Neural cell (in vitro differentiated cells): Measurements from ENCODE around the gene SAPCD1. TPM values are rescaled to one million over a fixed set of nuclear protein-coding genes. Genes with fewer than 3 reads are reported as not detected.

ENCODE experiments used
- H2AFZ ChIP-seq: fragments of 200-600, 300-800 bp; sonication (generic), shearing (Covaris generic); 2 replicates; pipeline ENCODE4 v1.6.0; 2014; ENCODE audit warnings: low read depth, mild to moderate bottlenecking, antibody characterized with exemption, low read length, moderate library complexity
- H3F3A ChIP-seq: fragments of 200-600 bp; shearing (Covaris generic); 2 replicates; pipeline ENCODE4 v1.6.1; 2016; ENCODE audit warnings: mild to moderate bottlenecking, moderate library complexity, mixed read lengths, antibody characterized with exemption, low read length; ENCODE audit not compliant: insufficient read depth, poor library complexity, severe bottlenecking
- H3K27ac ChIP-seq: fragments of 200-600, 300-800 bp; sonication (generic), shearing (Covaris generic); 2 replicates; pipeline ENCODE4 v1.5.1; 2014; ENCODE audit warnings: mild to moderate bottlenecking, low read length, moderate library complexity
- H3K27me3 ChIP-seq: fragments of 300-800, 200-600 bp; sonication (generic), shearing (Covaris generic); 2 replicates; pipeline ENCODE4 v1.6.0; 2014; ENCODE audit warnings: mild to moderate bottlenecking, low read depth, low read length, moderate library complexity; ENCODE audit not compliant: insufficient read depth
- H3K36me3 ChIP-seq: fragments of 300-800, 200-600 bp; sonication (generic), shearing (Covaris generic); 2 replicates; pipeline ENCODE4 v1.5.1; 2014; ENCODE audit warnings: mild to moderate bottlenecking, antibody characterized with exemption, low read length, moderate library complexity; ENCODE audit not compliant: insufficient read depth
- H3K4me2 ChIP-seq: fragments of 300-800, 200-600 bp; sonication (generic), shearing (Covaris generic); 2 replicates; pipeline ENCODE4 v1.6.0; 2014; ENCODE audit warnings: mild to moderate bottlenecking, low read length
- H3K4me3 ChIP-seq: fragments of 300-800, 200-600 bp; sonication (generic), shearing (Covaris generic); 2 replicates; pipeline ENCODE4 v1.5.1; 2014; ENCODE audit warnings: mild to moderate bottlenecking, low read length, moderate library complexity
- H3K79me2 ChIP-seq: fragments of 200-600 bp; shearing (Covaris generic); replicated peaks from 2 replicates; pipeline ENCODE4 v1.6.0; 2014; ENCODE audit warnings: mild to moderate bottlenecking, low read length, moderate library complexity; ENCODE audit not compliant: insufficient read depth
- H3K9ac ChIP-seq: fragments of 300-800, 200-600 bp; sonication (generic), shearing (Covaris generic); 2 replicates; pipeline ENCODE4 v1.6.1; 2016; ENCODE audit warnings: mild to moderate bottlenecking, low read length, mixed read lengths
- H3K9me2 ChIP-seq: fragments of 200-600 bp; shearing (Covaris generic); 2 replicates; pipeline ENCODE4 v1.6.1; 2016; ENCODE audit warnings: mild to moderate bottlenecking, low read length, mixed read lengths; ENCODE audit not compliant: insufficient read depth
- H3K9me3 ChIP-seq: fragments of 200-600, 300-800 bp; sonication (generic), shearing (Covaris generic); 2 replicates; pipeline ENCODE4 v1.6.1; 2016; ENCODE audit warnings: mild to moderate bottlenecking, mixed run types, low read length, moderate library complexity, mixed read lengths
- H4K20me1 ChIP-seq: fragments of 200-600 bp; shearing (Covaris generic); 2 replicates; pipeline ENCODE4 v1.6.1; 2016; ENCODE audit warnings: mild to moderate bottlenecking, mixed run types; ENCODE audit not compliant: insufficient read depth
- EP300 ChIP-seq: fragments of 450-650 bp; conservative IDR thresholded peaks from 2 replicates; pipeline ENCODE4 v1.6.1; 2014; ENCODE audit warnings: antibody characterized with exemption, mild to moderate bottlenecking, moderate library complexity; ENCODE audit not compliant: poor library complexity, severe bottlenecking
- EZH2 ChIP-seq: fragments of 200-600, 300-800 bp; shearing (Covaris generic), sonication (generic); IDR thresholded peaks from 2 replicates; pipeline ENCODE4 v1.6.1; 2014; ENCODE audit warnings: antibody characterized with exemption, low read length, borderline replicate concordance, mild to moderate bottlenecking; ENCODE audit not compliant: insufficient read depth, poor library complexity, severe bottlenecking
- MXI1 ChIP-seq: fragments of 450-650 bp; conservative IDR thresholded peaks from 2 replicates; pipeline ENCODE4 v1.6.1; 2014; ENCODE audit warnings: antibody characterized with exemption, mild to moderate bottlenecking; ENCODE audit not compliant: poor library complexity, severe bottlenecking
- POLR2AphosphoS5 ChIP-seq: IDR thresholded peaks from 2 replicates; pipeline ENCODE4 v1.6.1; 2012
- RAD21 ChIP-seq: fragments of 450-650 bp; conservative IDR thresholded peaks from 2 replicates; pipeline ENCODE4 v1.6.1; 2014; ENCODE audit warnings: antibody characterized with exemption, mild to moderate bottlenecking, moderate library complexity
- SMC3 ChIP-seq: fragments of 450-650 bp; conservative IDR thresholded peaks from 2 replicates; pipeline ENCODE4 v1.6.1; 2014; ENCODE audit warnings: antibody characterized with exemption, mild to moderate bottlenecking, moderate library complexity; ENCODE audit not compliant: poor library complexity
- TAF1 ChIP-seq: IDR thresholded peaks from 2 replicates; pipeline ENCODE4 v1.6.1; 2012; ENCODE audit warnings: low read depth
- polyA plus RNA-seq: library from polyadenylated mRNA; depleted of rRNA; stranded (reverse); fragments of >200 nt; gene quantifications from 2 replicates; pipeline ENCODE4 v1.2.3, GENCODE V29; 2014
- TF ChIP-seq, protein P1 (sequence below): IDR thresholded peaks from 2 replicates; pipeline ENCODE4 v1.6.1; 2012; ENCODE audit warnings: borderline replicate concordance
- TF ChIP-seq, protein P2 (sequence below): fragments of 450-650 bp; IDR thresholded peaks from 2 replicates; pipeline ENCODE4 v1.5.1; 2014; ENCODE audit warnings: antibody characterized with exemption, mild to moderate bottlenecking, moderate library complexity; ENCODE audit not compliant: poor library complexity, severe bottlenecking

The SAPCD1 gene
- polyA plus RNA-seq, 1 donor from 2014 or later = not detected

DNA sequence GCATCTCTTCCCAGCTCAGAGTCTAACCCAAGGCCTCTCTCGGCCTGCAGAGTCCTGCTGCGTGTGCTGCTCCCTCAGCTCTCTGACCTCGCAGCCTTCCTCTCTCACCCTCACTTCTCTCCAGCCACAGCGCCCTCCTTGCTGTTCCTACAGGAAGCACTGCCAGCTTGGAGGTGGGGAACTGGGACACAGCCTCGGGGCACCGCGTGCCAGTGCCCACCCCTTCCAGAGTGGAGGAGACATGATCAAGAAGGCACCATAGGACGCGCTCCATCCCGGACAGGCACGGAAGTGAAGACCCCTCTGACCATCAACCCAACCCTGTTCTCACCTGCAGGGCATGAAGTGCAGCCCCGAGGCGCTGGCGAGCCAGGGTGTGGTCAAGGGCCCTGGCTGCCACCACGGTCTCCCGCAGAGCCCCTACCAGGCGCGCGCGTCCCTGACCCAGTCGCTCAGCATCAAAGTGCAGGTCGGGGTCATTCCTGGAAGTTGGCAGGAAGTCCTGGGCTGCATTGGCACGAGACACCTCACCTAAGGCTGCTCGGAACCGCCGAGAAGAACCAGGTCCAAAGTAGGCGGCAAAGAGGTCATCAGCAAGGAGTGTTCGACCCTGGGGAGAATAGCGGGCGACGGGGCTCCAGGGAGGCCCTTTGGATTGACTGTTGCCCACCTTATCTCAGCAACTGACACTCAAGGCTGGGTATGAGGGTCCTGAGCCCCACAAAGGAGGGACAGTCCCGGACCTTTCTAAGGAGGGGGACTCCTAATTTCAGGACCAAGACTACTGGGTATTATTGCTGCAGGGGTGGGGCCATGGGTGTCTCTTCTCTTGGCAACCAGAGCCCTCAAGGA is 13.4 kb downstream of the SAPCD1 start:
- Histone ChIP-seq H4K20me1 (no peaks in the 10 kb centered on the region), H3K9ac (no peak overlapping the region), H2AFZ (no peak overlapping the region), H3K4me2 (no peak overlapping the region), H3K9me2 (no peaks in the 10 kb centered on the region), H3K4me3 (no peak overlapping the region), H3K79me2 (no peaks in the 10 kb centered on the region), H3K27ac (no peak overlapping the region), H3K36me3 (peaks cover 5% of the 10 kb centered on the region), H3F3A (no peaks in the 10 kb centered on the region), H3K27me3 (no peaks in the 10 kb centered on the region), H3K9me3 (no peaks in the 10 kb centered on the region)
- TF ChIP-seq EZH2 (no peak), POLR2AphosphoS5 (no peak), RAD21 (no peak), TAF1 (no peak), SMC3 (no peak), MXI1 (no peak)
- TF ChIP-seq, protein P1, sequence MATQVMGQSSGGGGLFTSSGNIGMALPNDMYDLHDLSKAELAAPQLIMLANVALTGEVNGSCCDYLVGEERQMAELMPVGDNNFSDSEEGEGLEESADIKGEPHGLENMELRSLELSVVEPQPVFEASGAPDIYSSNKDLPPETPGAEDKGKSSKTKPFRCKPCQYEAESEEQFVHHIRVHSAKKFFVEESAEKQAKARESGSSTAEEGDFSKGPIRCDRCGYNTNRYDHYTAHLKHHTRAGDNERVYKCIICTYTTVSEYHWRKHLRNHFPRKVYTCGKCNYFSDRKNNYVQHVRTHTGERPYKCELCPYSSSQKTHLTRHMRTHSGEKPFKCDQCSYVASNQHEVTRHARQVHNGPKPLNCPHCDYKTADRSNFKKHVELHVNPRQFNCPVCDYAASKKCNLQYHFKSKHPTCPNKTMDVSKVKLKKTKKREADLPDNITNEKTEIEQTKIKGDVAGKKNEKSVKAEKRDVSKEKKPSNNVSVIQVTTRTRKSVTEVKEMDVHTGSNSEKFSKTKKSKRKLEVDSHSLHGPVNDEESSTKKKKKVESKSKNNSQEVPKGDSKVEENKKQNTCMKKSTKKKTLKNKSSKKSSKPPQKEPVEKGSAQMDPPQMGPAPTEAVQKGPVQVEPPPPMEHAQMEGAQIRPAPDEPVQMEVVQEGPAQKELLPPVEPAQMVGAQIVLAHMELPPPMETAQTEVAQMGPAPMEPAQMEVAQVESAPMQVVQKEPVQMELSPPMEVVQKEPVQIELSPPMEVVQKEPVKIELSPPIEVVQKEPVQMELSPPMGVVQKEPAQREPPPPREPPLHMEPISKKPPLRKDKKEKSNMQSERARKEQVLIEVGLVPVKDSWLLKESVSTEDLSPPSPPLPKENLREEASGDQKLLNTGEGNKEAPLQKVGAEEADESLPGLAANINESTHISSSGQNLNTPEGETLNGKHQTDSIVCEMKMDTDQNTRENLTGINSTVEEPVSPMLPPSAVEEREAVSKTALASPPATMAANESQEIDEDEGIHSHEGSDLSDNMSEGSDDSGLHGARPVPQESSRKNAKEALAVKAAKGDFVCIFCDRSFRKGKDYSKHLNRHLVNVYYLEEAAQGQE = no peak
- TF ChIP-seq, protein P2, sequence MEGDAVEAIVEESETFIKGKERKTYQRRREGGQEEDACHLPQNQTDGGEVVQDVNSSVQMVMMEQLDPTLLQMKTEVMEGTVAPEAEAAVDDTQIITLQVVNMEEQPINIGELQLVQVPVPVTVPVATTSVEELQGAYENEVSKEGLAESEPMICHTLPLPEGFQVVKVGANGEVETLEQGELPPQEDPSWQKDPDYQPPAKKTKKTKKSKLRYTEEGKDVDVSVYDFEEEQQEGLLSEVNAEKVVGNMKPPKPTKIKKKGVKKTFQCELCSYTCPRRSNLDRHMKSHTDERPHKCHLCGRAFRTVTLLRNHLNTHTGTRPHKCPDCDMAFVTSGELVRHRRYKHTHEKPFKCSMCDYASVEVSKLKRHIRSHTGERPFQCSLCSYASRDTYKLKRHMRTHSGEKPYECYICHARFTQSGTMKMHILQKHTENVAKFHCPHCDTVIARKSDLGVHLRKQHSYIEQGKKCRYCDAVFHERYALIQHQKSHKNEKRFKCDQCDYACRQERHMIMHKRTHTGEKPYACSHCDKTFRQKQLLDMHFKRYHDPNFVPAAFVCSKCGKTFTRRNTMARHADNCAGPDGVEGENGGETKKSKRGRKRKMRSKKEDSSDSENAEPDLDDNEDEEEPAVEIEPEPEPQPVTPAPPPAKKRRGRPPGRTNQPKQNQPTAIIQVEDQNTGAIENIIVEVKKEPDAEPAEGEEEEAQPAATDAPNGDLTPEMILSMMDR = no peak

DNA sequence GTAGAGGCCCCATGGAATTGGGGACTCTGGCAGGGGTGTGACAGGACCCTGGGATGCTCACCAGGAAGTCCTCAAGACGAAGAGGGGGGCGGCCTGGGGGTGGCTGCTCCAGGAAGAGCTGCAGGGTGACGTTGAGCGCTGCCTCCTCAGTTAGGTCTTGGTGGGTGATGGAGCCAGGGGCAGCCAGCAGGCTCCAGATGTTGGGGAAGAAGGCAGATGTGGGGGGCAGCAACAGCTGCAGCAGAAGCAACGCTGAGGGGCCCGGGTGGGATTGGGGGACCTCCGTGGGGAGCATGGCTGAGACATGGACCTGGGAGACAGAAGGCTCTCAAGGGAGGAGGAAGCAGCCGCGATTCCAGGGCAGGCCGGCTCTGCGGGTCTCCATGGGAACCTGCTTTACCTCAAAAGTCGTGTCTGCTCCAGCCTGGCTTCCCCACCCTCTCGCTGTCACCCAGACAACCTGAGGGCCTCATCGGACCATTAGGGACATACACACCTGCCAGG is 14.1 kb downstream of the SAPCD1 start:
- Histone ChIP-seq H3K27me3 (no peaks in the 10 kb centered on the region), H3K9ac (no peak overlapping the region), H3K27ac (no peak overlapping the region), H3K79me2 (no peaks in the 10 kb centered on the region), H3K9me2 (no peaks in the 10 kb centered on the region), H3F3A (no peaks in the 10 kb centered on the region), H3K4me3 (no peak overlapping the region), H2AFZ (no peak overlapping the region), H4K20me1 (no peaks in the 10 kb centered on the region), H3K36me3 (peaks cover 5% of the 10 kb centered on the region), H3K4me2 (no peak overlapping the region), H3K9me3 (no peaks in the 10 kb centered on the region)
- TF ChIP-seq, protein P1 = no peak
- TF ChIP-seq MXI1 = no peak
- TF ChIP-seq RAD21 = no peak
- TF ChIP-seq EP300 = no peak
- no peak for TF ChIP-seq TAF1
- TF ChIP-seq SMC3 = no peak
- TF ChIP-seq, protein P2 = no peak
